Hematopoietic multipotent progenitor cell (in vitro differentiated cells): Measurements from ENCODE around the gene LACRT. TPM values are rescaled to one million over a fixed set of nuclear protein-coding genes. Genes with fewer than 3 reads are reported as not detected.
"Not testable (repeated sequence)": the region's sequence is repeated elsewhere in the genome, so short reads cannot be mapped to it uniquely, and the experiment has no call there.

Source experiments
- DNase-seq, 3 donors: peaks; one replicate each; pipeline ENCODE4 v3.0.0-alpha.2; 2011 to 2015; ENCODE audit warnings: low read depth in 2 of 3, low spot score in 2 of 3
- total RNA-seq: library from RNA; depleted of rRNA; stranded (reverse); fragments of >200 nt; gene quantifications from one replicate; pipeline ENCODE4 v1.2.3, GENCODE V29; 2012

The LACRT gene
- total RNA-seq: not detected

GRCh38 chr12:54634795-54635194, at the start of gene LACRT:
Gene LACRT (minus strand): TSS chr12:54634895. CDS start chr12:54634841, 54 bp downstream.
- DNase-seq: no peak

- no peak for DNase-seq
Measured at GRCh38 chr12:54683398-54683797, 48.7 kb upstream of the LACRT start.

GRCh38 chr12:54682674-54683073, 48.0 kb upstream of the LACRT start:
- no peak for DNase-seq

GRCh38 chr12:54680374-54680773, 45.7 kb upstream of the LACRT start:
- DNase-seq: peak in 2 of 3 donors; percentile 19 to 48

- no peak for DNase-seq
Measured at GRCh38 chr12:54678131-54678530, 43.4 kb upstream of the LACRT start.

GRCh38 chr12:54667945-54668344, 33.2 kb upstream of the LACRT start:
- DNase-seq: no peak

GRCh38 chr12:54666008-54666407, 31.3 kb upstream of the LACRT start:
- DNase-seq: no peak

- not testable (repeated sequence) for DNase-seq
Measured at GRCh38 chr12:54665022-54665635, 30.4 kb upstream of the LACRT start.

GRCh38 chr12:54663603-54664002, 28.9 kb upstream of the LACRT start:
- DNase-seq: no peak

GRCh38 chr12:54662026-54662425, 27.3 kb upstream of the LACRT start:
- DNase-seq: no peak

- peak in 1 of 3 donors; percentile 50 for DNase-seq
Measured at GRCh38 chr12:54661048-54661447, 26.4 kb upstream of the LACRT start.

- no peak for DNase-seq
Measured at GRCh38 chr12:54660320-54660962, 25.7 kb upstream of the LACRT start.

GRCh38 chr12:54658306-54659264, 23.9 kb upstream of the LACRT start:
- DNase-seq: peak; percentile 5 to 72 (median 36)

- no peak for DNase-seq
Measured at GRCh38 chr12:54657105-54657607, 22.5 kb upstream of the LACRT start.

GRCh38 chr12:54654926-54655325, 20.2 kb upstream of the LACRT start:
- no peak for DNase-seq

GRCh38 chr12:54653025-54653424, 18.3 kb upstream of the LACRT start:
- DNase-seq: no peak

- no peak for DNase-seq
Measured at GRCh38 chr12:54650889-54651288, 16.2 kb upstream of the LACRT start.

- no peak for DNase-seq
Measured at GRCh38 chr12:54650409-54650808, 15.7 kb upstream of the LACRT start.

GRCh38 chr12:54649825-54650224, 15.1 kb upstream of the LACRT start:
- no peak for DNase-seq

GRCh38 chr12:54648265-54648664, 13.6 kb upstream of the LACRT start, which contains the start of gene DCD:
Gene DCD (minus strand): TSS chr12:54648365. CDS start chr12:54648303, 62 bp downstream.
- DNase-seq: no peak

- DNase-seq: no peak
Measured at GRCh38 chr12:54641554-54641953, 6.9 kb upstream of the LACRT start.
